OCI-LY1 (cell line): ENCODE data around the gene RPL18A.

Experiments used
- EZH2 ChIP-seq: fragments of 200-600 bp; sonication (generic), shearing (Covaris generic); IDR thresholded peaks from 2 replicates; pipeline ENCODE4 v1.8.0; 2017; ENCODE audit warnings: borderline replicate concordance, mixed run types, mild to moderate bottlenecking, antibody characterized with exemption, low read length, moderate library complexity, mixed read lengths
- TF ChIP-seq, protein P1 (sequence below): fragments of 200-600 bp; sonication (generic), shearing (Covaris generic); IDR thresholded peaks from 2 replicates; pipeline ENCODE4 v1.5.1; 2017; ENCODE audit warnings: mild to moderate bottlenecking, antibody characterized with exemption, low read length, moderate library complexity, mixed read lengths

DNA sequence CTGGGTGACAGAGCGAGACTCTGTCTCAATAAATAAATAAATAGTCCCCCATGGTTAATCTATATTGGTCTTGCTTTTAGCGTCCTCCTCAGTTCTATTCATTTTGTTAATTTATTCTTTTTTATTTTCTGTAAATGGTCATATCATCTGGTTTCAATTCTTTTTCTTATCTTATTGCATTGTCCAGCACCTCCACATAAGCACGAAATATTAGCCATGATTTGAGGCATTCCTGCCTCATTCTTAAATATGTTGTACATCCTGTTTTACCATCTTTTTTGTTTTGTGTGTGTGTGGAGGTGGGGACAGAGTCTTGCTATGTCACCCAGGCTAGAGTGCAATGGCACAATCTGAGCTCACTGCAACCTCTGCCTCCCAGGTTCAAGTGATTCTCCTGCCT is 48.5 kb downstream of the RPL18A start:
- TF ChIP-seq, protein P1, sequence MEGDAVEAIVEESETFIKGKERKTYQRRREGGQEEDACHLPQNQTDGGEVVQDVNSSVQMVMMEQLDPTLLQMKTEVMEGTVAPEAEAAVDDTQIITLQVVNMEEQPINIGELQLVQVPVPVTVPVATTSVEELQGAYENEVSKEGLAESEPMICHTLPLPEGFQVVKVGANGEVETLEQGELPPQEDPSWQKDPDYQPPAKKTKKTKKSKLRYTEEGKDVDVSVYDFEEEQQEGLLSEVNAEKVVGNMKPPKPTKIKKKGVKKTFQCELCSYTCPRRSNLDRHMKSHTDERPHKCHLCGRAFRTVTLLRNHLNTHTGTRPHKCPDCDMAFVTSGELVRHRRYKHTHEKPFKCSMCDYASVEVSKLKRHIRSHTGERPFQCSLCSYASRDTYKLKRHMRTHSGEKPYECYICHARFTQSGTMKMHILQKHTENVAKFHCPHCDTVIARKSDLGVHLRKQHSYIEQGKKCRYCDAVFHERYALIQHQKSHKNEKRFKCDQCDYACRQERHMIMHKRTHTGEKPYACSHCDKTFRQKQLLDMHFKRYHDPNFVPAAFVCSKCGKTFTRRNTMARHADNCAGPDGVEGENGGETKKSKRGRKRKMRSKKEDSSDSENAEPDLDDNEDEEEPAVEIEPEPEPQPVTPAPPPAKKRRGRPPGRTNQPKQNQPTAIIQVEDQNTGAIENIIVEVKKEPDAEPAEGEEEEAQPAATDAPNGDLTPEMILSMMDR: no peak
- TF ChIP-seq EZH2: no peak
